ENCODE results near the gene AGAP1. TPM values are rescaled to one million over a fixed set of nuclear protein-coding genes. Genes with fewer than 3 reads are reported as not detected.

The AGAP1 gene
- polyA plus RNA-seq, 1 donor from 2014 or later = 17.4 TPM

- no peak overlapping the region for H3K4me3 ChIP-seq (ENCODE audit: low read length)
- H3K9me2 ChIP-seq (ENCODE audit: insufficient read depth, low read length) = no peaks in the 10 kb centered on the region
- no peak overlapping the region for H3K9ac ChIP-seq (ENCODE audit: low read length)
- no peaks in the 10 kb centered on the region for H3K79me2 ChIP-seq (replicated peaks; ENCODE audit: insufficient read depth, low read length)
- no peaks in the 10 kb centered on the region for H3K36me3 ChIP-seq (ENCODE audit: insufficient read depth, low read length)
- no peak overlapping the region for H3K27ac ChIP-seq (ENCODE audit: low read length)
- TF ChIP-seq EZH2 (IDR thresholded peaks at IDR 0.05; ENCODE audit: borderline replicate concordance, insufficient read depth, low read length, poor library complexity, severe bottlenecking) = no peak
- no peak for TF ChIP-seq POLR2AphosphoS5 (IDR thresholded peaks at IDR 0.05)
- TF ChIP-seq TAF1 (IDR thresholded peaks at IDR 0.05; ENCODE audit: low read depth) = no peak
- no peak for TF ChIP-seq RAD21 (conservative IDR thresholded peaks at IDR 0.05)
- TF ChIP-seq MXI1 (conservative IDR thresholded peaks at IDR 0.05; ENCODE audit: poor library complexity, severe bottlenecking) = no peak
- TF ChIP-seq CTCF (IDR thresholded peaks at IDR 0.05; ENCODE audit: poor library complexity, severe bottlenecking) = no peak
- no peak for TF ChIP-seq REST (IDR thresholded peaks at IDR 0.05; ENCODE audit: borderline replicate concordance)
- TF ChIP-seq EP300 (conservative IDR thresholded peaks at IDR 0.05; ENCODE audit: poor library complexity, severe bottlenecking) = no peak
- no peak overlapping the region for H3K4me2 ChIP-seq (ENCODE audit: low read length)
- no peaks in the 10 kb centered on the region for H3K27me3 ChIP-seq (ENCODE audit: insufficient read depth, low read depth, low read length)
- no peaks in the 10 kb centered on the region for H3K9me3 ChIP-seq (ENCODE audit: low read length)
- H4K20me1 ChIP-seq (ENCODE audit: insufficient read depth) = no peaks in the 10 kb centered on the region
- no peaks in the 10 kb centered on the region for H3F3A ChIP-seq (ENCODE audit: insufficient read depth, low read length, poor library complexity, severe bottlenecking)
- no peak overlapping the region for H2AFZ ChIP-seq (ENCODE audit: low read depth, low read length)
Measured at GRCh38 chr2:236001166-236001828, 507.5 kb downstream of the AGAP1 start.

GRCh38 chr2:236001854-236002253 is 508.0 kb downstream of the AGAP1 start:
- Histone ChIP-seq H3K9ac (ENCODE audit: low read length) (no peak overlapping the region), H3K9me2 (ENCODE audit: insufficient read depth, low read length) (no peaks in the 10 kb centered on the region), H3K36me3 (ENCODE audit: insufficient read depth, low read length) (no peaks in the 10 kb centered on the region), H3K4me3 (ENCODE audit: low read length) (no peak overlapping the region), H3K9me3 (ENCODE audit: low read length) (no peaks in the 10 kb centered on the region), H3K4me2 (ENCODE audit: low read length) (no peak overlapping the region), H4K20me1 (ENCODE audit: insufficient read depth) (no peaks in the 10 kb centered on the region), H3K27ac (ENCODE audit: low read length) (no peak overlapping the region), H3K79me2 (replicated peaks; ENCODE audit: insufficient read depth, low read length) (no peaks in the 10 kb centered on the region), H3K27me3 (ENCODE audit: insufficient read depth, low read depth, low read length) (no peaks in the 10 kb centered on the region), H2AFZ (ENCODE audit: low read depth, low read length) (no peak overlapping the region), H3F3A (ENCODE audit: insufficient read depth, low read length, poor library complexity, severe bottlenecking) (no peaks in the 10 kb centered on the region)
- no peak for TF ChIP-seq TAF1 (IDR thresholded peaks at IDR 0.05; ENCODE audit: low read depth)
- no peak for TF ChIP-seq EZH2 (IDR thresholded peaks at IDR 0.05; ENCODE audit: borderline replicate concordance, insufficient read depth, low read length, poor library complexity, severe bottlenecking)
- no peak for TF ChIP-seq RAD21 (conservative IDR thresholded peaks at IDR 0.05)
- no peak for TF ChIP-seq EP300 (conservative IDR thresholded peaks at IDR 0.05; ENCODE audit: poor library complexity, severe bottlenecking)
- TF ChIP-seq SMC3 (conservative IDR thresholded peaks at IDR 0.05; ENCODE audit: poor library complexity) = no peak
- TF ChIP-seq POLR2AphosphoS5 (IDR thresholded peaks at IDR 0.05) = no peak
- no peak for TF ChIP-seq CTCF (IDR thresholded peaks at IDR 0.05; ENCODE audit: poor library complexity, severe bottlenecking)
- no peak for TF ChIP-seq REST (IDR thresholded peaks at IDR 0.05; ENCODE audit: borderline replicate concordance)
- TF ChIP-seq MXI1 (conservative IDR thresholded peaks at IDR 0.05; ENCODE audit: poor library complexity, severe bottlenecking) = no peak

All from neural cell (in vitro differentiated cells).